Measurements from ENCODE around the gene POU2AF3.
"Not testable (repeated sequence)": the region's sequence is repeated elsewhere in the genome, so short reads cannot be mapped to it uniquely, and the experiment has no call there.

The POU2AF3 gene

DNA sequence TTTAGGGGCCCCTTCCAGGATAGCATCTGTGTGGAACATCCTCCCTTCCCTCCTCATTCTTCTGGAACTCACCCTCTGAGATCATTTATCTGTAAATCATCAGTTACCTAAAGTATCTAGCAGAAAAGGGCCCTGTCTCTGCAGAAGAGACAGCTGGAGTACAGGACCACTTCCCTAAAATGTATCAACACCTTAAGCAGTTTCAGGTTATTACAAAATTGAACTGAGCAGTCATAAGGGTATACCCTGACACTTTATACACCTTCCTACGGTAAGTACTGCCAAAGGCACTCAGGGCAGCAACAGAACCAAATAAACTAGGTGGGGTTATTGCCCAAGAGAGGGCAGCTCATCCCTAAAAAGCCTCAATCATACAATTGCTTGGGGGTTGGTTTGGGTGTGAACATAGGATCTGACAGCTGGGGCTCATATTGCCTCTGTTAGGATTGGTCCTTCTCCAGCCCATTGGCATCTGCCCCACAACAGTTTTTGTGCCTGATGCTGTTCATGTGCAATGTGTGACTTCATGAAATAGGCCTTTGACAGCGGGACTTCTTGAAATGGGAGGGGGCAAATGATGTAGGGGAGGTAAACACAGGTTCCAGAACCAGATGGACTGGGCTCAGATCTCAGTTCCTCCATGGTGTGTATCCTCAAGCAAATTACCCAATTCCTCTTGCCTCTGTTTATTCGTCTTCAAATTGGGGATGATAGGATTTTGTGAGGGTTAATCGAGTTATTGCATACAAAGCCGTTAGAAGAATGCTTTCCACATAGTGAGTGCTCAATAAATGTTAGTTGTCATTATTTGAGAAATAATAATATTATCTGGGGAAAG lies 2.9 kb downstream of the POU2AF3 start:
- DNase-seq = no peak

GRCh38 chr11:111301842-111302118 lies 3.4 kb downstream of the POU2AF3 start:
- DNase-seq = no peak

GRCh38 chr11:111302298-111302697 lies 4.0 kb downstream of the POU2AF3 start:
- no peak for DNase-seq

GRCh38 chr11:111303461-111303860 lies 5.1 kb downstream of the POU2AF3 start:
- no peak for DNase-seq

GRCh38 chr11:111305162-111305802 lies 6.9 kb downstream of the POU2AF3 start:
- no peak for DNase-seq

DNA sequence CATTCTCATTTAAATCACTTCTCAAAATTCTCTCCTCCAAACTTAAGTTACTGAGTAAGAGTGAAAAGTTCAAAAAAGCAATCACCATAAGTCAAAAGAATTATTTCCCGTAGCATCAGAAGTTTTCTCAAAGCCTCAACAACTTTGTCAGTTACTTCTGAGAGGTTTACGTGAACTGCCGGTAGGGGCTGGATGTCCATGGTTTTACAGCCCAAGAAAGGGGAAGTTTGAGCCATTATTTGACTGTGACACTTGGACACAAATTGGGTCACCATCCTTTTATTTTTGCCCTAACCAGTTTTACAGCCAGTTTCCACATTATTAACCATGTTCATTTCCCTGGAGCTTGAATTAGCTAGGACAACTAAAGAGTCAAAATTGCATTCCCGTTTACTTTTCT lies 7.5 kb downstream of the POU2AF3 start:
- DNase-seq = no peak

- no peak for DNase-seq
Observed at GRCh38 chr11:111306321-111306720, 8.0 kb downstream of the POU2AF3 start.

DNA sequence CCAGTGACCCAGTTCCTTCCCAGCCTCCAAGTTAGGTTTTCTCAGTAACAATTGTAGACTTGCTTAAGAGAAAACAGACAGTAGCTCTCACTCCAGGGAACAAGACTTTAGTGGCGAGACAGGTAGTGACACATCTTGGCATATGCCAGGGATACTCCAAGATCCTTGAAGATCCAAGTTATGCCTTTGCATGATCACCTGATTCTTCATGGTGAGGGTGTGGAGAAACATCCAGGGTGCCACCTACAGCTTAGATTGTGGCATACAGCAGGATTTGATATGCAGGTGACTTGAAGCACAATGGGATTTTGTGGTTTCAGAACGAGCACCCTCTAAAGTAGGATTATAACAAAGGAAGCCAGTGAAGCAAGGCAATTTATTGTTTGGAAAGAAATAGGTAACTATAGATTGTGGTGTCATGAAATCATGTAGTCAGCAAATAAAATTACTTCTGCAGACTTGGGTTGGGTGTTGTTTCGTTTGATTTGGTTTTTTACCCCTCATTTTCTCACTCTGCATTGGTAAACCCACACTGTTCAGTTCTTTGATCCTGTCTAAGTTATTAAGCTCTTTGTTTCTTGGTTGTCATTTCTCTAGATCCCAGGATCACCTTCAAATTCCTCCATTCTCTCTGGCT lies 9.2 kb downstream of the POU2AF3 start:
- DNase-seq = no peak

DNA sequence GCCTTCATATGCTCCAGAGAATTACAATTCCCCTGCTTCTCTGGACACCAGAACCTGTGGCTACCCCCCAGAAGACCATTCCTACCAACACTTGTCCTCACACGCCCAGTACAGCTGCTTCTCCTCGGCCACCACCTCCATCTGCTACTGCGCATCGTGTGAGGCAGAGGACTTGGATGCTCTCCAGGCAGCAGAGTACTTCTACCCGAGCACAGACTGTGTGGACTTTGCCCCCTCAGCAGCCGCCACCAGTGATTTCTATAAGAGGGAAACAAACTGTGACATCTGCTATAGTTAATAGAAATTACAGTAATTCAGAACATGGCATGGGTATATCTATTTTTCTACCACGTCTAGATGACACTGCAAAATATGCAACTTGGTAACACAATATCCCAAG lies 9.8 kb downstream of the POU2AF3 start:
- no peak for DNase-seq

- DNase-seq = no peak
Observed at GRCh38 chr11:111309215-111309915, 11.0 kb downstream of the POU2AF3 start.

- DNase-seq = no peak
Observed at GRCh38 chr11:111310088-111310487, 11.7 kb downstream of the POU2AF3 start.

GRCh38 chr11:111310723-111311122 lies 12.4 kb downstream of the POU2AF3 start:
- no peak for DNase-seq

- DNase-seq = no peak
Observed at GRCh38 chr11:111312076-111312475, 13.7 kb downstream of the POU2AF3 start.

- no peak for DNase-seq
Observed at GRCh38 chr11:111319296-111319695, 20.9 kb downstream of the POU2AF3 start.

- not testable (repeated sequence) for DNase-seq
Observed at GRCh38 chr11:111320199-111320598, 21.9 kb downstream of the POU2AF3 start.

- no peak for DNase-seq
Observed at GRCh38 chr11:111320728-111321568, 22.6 kb downstream of the POU2AF3 start.

- DNase-seq = no peak
Observed at GRCh38 chr11:111322534-111322933, 24.2 kb downstream of the POU2AF3 start.

GRCh38 chr11:111324277-111324720 lies 26.0 kb downstream of the POU2AF3 start:
- DNase-seq = no peak

GRCh38 chr11:111325259-111325658 lies 26.9 kb downstream of the POU2AF3 start:
- no peak for DNase-seq

GRCh38 chr11:111326824-111327223 lies 28.5 kb downstream of the POU2AF3 start:
- DNase-seq = no peak

GRCh38 chr11:111327908-111328624 lies 29.7 kb downstream of the POU2AF3 start:
- DNase-seq = no peak

All from NK-92 treated with Interleukin-12 subunit alpha and Interleukin-12 subunit beta, amount 100 ng/mL, for 24 hours (cell line).